Stimulated activated CD4-positive, alpha-beta T cell treated with anti-CD3 and anti-CD28 coated beads, Interleukin-15, amount 100 ng/mL, for 24 hours (primary cell): Measurements from ENCODE around the gene KCNC3.

Experiments
- DNase-seq: peaks from one replicate; pipeline ENCODE4 v3.0.0-alpha.2; 2020

Gene KCNC3

GRCh38 chr19:50327013-50327412 is 2.2 kb downstream of the KCNC3 start:
- no peak for DNase-seq

- DNase-seq: no peak
Observed at GRCh38 chr19:50326101-50326664, 3.0 kb downstream of the KCNC3 start.

- peak; percentile 85 for DNase-seq
Observed at GRCh38 chr19:50325310-50326100, 3.7 kb downstream of the KCNC3 start.

- DNase-seq: no peak
Observed at GRCh38 chr19:50324331-50324730, 4.8 kb downstream of the KCNC3 start.

- DNase-seq: no peak
Observed at GRCh38 chr19:50323782-50324133, 5.4 kb downstream of the KCNC3 start.

GRCh38 chr19:50322931-50323781 is 6.0 kb downstream of the KCNC3 start:
- DNase-seq: no peak

- DNase-seq: no peak
Observed at GRCh38 chr19:50322234-50322633, 6.9 kb downstream of the KCNC3 start.

GRCh38 chr19:50321831-50322230 is 7.3 kb downstream of the KCNC3 start:
- no peak for DNase-seq

- DNase-seq: no peak
Observed at GRCh38 chr19:50320596-50320995, 8.6 kb downstream of the KCNC3 start.

- DNase-seq: no peak
Observed at GRCh38 chr19:50320051-50320450, 9.1 kb downstream of the KCNC3 start.

GRCh38 chr19:50319156-50319555 is 10.0 kb downstream of the KCNC3 start:
- no peak for DNase-seq

GRCh38 chr19:50318438-50318837 is 10.7 kb downstream of the KCNC3 start:
- DNase-seq: no peak

- no peak for DNase-seq
Observed at GRCh38 chr19:50317115-50317514, 12.1 kb downstream of the KCNC3 start.

GRCh38 chr19:50315773-50316448 is 13.3 kb downstream of the KCNC3 start:
- DNase-seq: peak; percentile 59

- DNase-seq: no peak
Observed at GRCh38 chr19:50314724-50315708, 14.2 kb downstream of the KCNC3 start.

GRCh38 chr19:50313812-50314536 is 15.2 kb downstream of the KCNC3 start:
- DNase-seq: no peak

GRCh38 chr19:50312967-50313811 is 16.0 kb downstream of the KCNC3 start:
- DNase-seq: no peak

GRCh38 chr19:50311723-50312635 is 17.2 kb downstream of the KCNC3 start:
- peak; percentile 36 for DNase-seq
